Limb (tissue), 2 donors: ENCODE data around the gene GOLM1.

ENCODE experiments used
- DNase-seq, 2 donors: peaks; one replicate each; pipeline ENCODE4 v3.0.0-alpha.2; 2016; ENCODE audit errors: extremely low spot score in 2 of 2

GOLM1 gene

GRCh38 chr9:85981369-85981768 is 118.0 kb downstream of the GOLM1 start:
- DNase-seq, result no peak

GRCh38 chr9:85978496-85978895 is 120.9 kb downstream of the GOLM1 start:
- no peak for DNase-seq
